Activated CD8-positive, alpha-beta memory T cell treated with anti-CD3 and anti-CD28 coated beads for 36 hours (primary cell): ENCODE results near the gene ZGPAT. TPM values are rescaled to one million over a fixed set of nuclear protein-coding genes. Genes with fewer than 3 reads are reported as not detected.

Experiments
- CTCF ChIA-PET: fragments of 350-600 bp; sonication (Branson Sonifier 250); formaldehyde crosslinking; loops from one replicate; lab custom pipeline; 2021; ENCODE audit warnings: antibody characterized with exemption; lab: Charles Lee
- POLR2A ChIA-PET: fragments of 350-600 bp; sonication (Branson Sonifier 250); formaldehyde crosslinking; loops from one replicate; lab custom pipeline; 2021; ENCODE audit warnings: antibody characterized with exemption; lab: Charles Lee
- total RNA-seq, 2 experiments: library from RNA; stranded (reverse); gene quantifications; one replicate each; pipeline ENCODE4 v1.2.3, GENCODE V29; 2021

The ZGPAT gene
- total RNA-seq, 2 experiments from 2014 or later = 24.9 to 25.1 TPM

GRCh38 chr20:63777614-63778013 is 69.8 kb downstream of the ZGPAT start:
- ChIA-PET POLR2A (interaction anchor here (0.6 kb wide), 1 partner anchor 52 kb away, joined by 3 read pairs; no protein-coding TSS in a partner anchor), CTCF (interaction anchor here (0.6 to 1.5 kb wide), 2 partner anchors 8 to 342 kb away, joined by 3 read pairs; no protein-coding TSS in a partner anchor)

GRCh38 chr20:63778034-63778752 is 70.4 kb downstream of the ZGPAT start:
- ChIA-PET POLR2A (no interaction called here), CTCF (interaction anchor here (1.5 to 1.7 kb wide), 2 partner anchors 8 to 70 kb away, joined by 3 to 6 read pairs; partner anchors contain the start of genes ARFRP1 and ZGPAT)

GRCh38 chr20:63778857-63779256 is 71.0 kb downstream of the ZGPAT start:
- CTCF ChIA-PET = interaction anchor here (1.3 to 1.7 kb wide), 2 partner anchors 71 to 241 kb away, joined by 3 to 6 read pairs; partner anchors contain the start of genes ARFRP1, PTK6 and ZGPAT

GRCh38 chr20:63781181-63781580 is 73.3 kb downstream of the ZGPAT start:
- POLR2A ChIA-PET = interaction anchor here (0.7 kb wide), 1 partner anchor 18 kb away, joined by 6 read pairs; no protein-coding TSS in a partner anchor
- CTCF ChIA-PET = interaction anchor here (0.6 to 1.4 kb wide), 7 partner anchors 9 to 246 kb away, joined by 3 to 5 read pairs (median 3); partner anchors contain the start of gene TPD52L2

More at GRCh38 chr20:63778857-63779256, 71.0 kb downstream of the ZGPAT start:
- POLR2A ChIA-PET = no interaction called here

- POLR2A ChIA-PET = interaction anchor here (0.7 kb wide), 1 partner anchor 19 kb away, joined by 6 read pairs; no protein-coding TSS in a partner anchor
Measured at GRCh38 chr20:63782051-63782471, 74.2 kb downstream of the ZGPAT start.

GRCh38 chr20:63782521-63782971 is 74.7 kb downstream of the ZGPAT start:
- POLR2A ChIA-PET = no interaction called here
- CTCF ChIA-PET = interaction anchor here (1.3 to 1.4 kb wide), 2 partner anchors 65 to 244 kb away, joined by 4 to 5 read pairs; no protein-coding TSS in a partner anchor

More at GRCh38 chr20:63782051-63782471, 74.2 kb downstream of the ZGPAT start:
- CTCF ChIA-PET = interaction anchor here (0.7 to 1.4 kb wide), 4 partner anchors 41 to 247 kb away, joined by 3 to 4 read pairs (median 3); partner anchors contain the start of gene TPD52L2

GRCh38 chr20:63783970-63784369 is 76.1 kb downstream of the ZGPAT start:
- CTCF ChIA-PET = interaction anchor here (1.3 to 2.0 kb wide), 3 partner anchors 9 to 245 kb away, joined by 3 to 6 read pairs (median 5); no protein-coding TSS in a partner anchor
- POLR2A ChIA-PET = no interaction called here

- POLR2A ChIA-PET = no interaction called here
- CTCF ChIA-PET = interaction anchor here (0.7 to 2.3 kb wide), 9 partner anchors 8 to 335 kb away, joined by 3 to 9 read pairs (median 3); partner anchors contain the start of genes ARFRP1, TPD52L2 and ZGPAT
Measured at GRCh38 chr20:63785691-63786131, 77.9 kb downstream of the ZGPAT start.

Other genes starting within 250 kb of the ZGPAT start
- gene KCNQ2, start 235.4 kb upstream of the ZGPAT start, total RNA-seq = not detected
- gene EEF1A2, start 209.0 kb upstream of the ZGPAT start, total RNA-seq = under 1 TPM in 1 of 2 experiments, not detected in 1; 0.13 TPM
- 100 to 1,000 TPM; 163 to 166 TPM for gene PPDPF, start 187.3 kb upstream of the ZGPAT start, total RNA-seq
- gene PTK6, start 170.7 kb upstream of the ZGPAT start, total RNA-seq = under 1 TPM; 0.15 TPM
- gene SRMS, start 160.3 kb upstream of the ZGPAT start, total RNA-seq = not detected
- gene FNDC11, start 153.9 kb upstream of the ZGPAT start, total RNA-seq = under 1 TPM; 0.08 to 0.19 TPM
- 1 to 10 TPM; 4.8 TPM for gene HELZ2, start 133.8 kb upstream of the ZGPAT start, total RNA-seq
- 10 to 100 TPM; 12.7 to 13.3 TPM for gene GMEB2, start 80.9 kb upstream of the ZGPAT start, total RNA-seq
- gene STMN3, start 54.6 kb upstream of the ZGPAT start, total RNA-seq = 10 to 100 TPM; 14.5 to 16.2 TPM
- 10 to 100 TPM; 51.2 to 56.8 TPM for gene RTEL1, start 49.7 kb upstream of the ZGPAT start, total RNA-seq
- not detected for gene TNFRSF6B, start 11.4 kb upstream of the ZGPAT start, total RNA-seq
- gene ARFRP1, start 63 bp upstream of the ZGPAT start, total RNA-seq = 10 to 100 TPM; 63.7 to 65.2 TPM
- gene LIME1, start 28.6 kb downstream of the ZGPAT start, total RNA-seq = 10 to 100 TPM in 1 of 2 experiments, 1 to 10 TPM in 1; 9.9 to 10.8 TPM
- gene SLC2A4RG, start 31.7 kb downstream of the ZGPAT start, total RNA-seq = 10 to 100 TPM; 31.0 to 34.4 TPM
- under 1 TPM; 0.25 TPM for gene ZBTB46, start 123.2 kb downstream of the ZGPAT start, total RNA-seq
- gene ABHD16B, start 153.5 kb downstream of the ZGPAT start, total RNA-seq = under 1 TPM in 1 of 2 experiments, not detected in 1; 0.13 TPM
- gene TPD52L2, start 157.2 kb downstream of the ZGPAT start, total RNA-seq = 10 to 100 TPM; 62.7 to 67.0 TPM
- gene DNAJC5, start 187.1 kb downstream of the ZGPAT start, total RNA-seq = 10 to 100 TPM; 40.3 TPM
- gene UCKL1, start 248.4 kb downstream of the ZGPAT start, total RNA-seq = 10 to 100 TPM; 32.9 to 35.2 TPM